Measurements from ENCODE around the gene VAMP5. TPM values are rescaled to one million over a fixed set of nuclear protein-coding genes. Genes with fewer than 3 reads are reported as not detected.

Gene VAMP5
- total and polyA plus RNA-seq, 9 of the 15 experiments (the other 6 are each of a cell fraction or from before 2014, with no cell fraction given): 0.54 to 1.9 (median 1.5) TPM; not detected in 2

- TF ChIP-seq ZNF592 (IDR thresholded peaks at IDR 0.05) (peak; percentile 85), ARID1B (IDR thresholded peaks at IDR 0.05) (no peak; the same call in 1 of the 2 replicates), TCF7L2 (IDR thresholded peaks at IDR 0.05; ENCODE audit: low read depth, low read length) (no peak), ZNF644 (tag; IDR thresholded peaks at IDR 0.05; ENCODE audit: low read depth) (peak; percentile 53; the same call in 1 of the 2 replicates), BMI1 (IDR thresholded peaks at IDR 0.05; ENCODE audit: low read length) (no peak), ZBTB49 (CRISPR knock-in tag; IDR thresholded peaks at IDR 0.05; ENCODE audit: borderline replicate concordance) (no peak), SUPT5H (IDR thresholded peaks at IDR 0.05) (peak; percentile 19; the same call in 1 of the 2 replicates), ILK (tag; IDR thresholded peaks at IDR 0.05; ENCODE audit: borderline replicate concordance, low read depth) (no peak), HMG20A (CRISPR knock-in tag; conservative IDR thresholded peaks at IDR 0.05) (no peak), NR0B1 (IDR thresholded peaks at IDR 0.05; ENCODE audit: partially characterized antibody) (no peak), PTTG1 (tag; IDR thresholded peaks at IDR 0.05; ENCODE audit: low read depth) (no peak), VEZF1 (CRISPR knock-in tag; IDR thresholded peaks at IDR 0.05) (no peak), PHF8 (IDR thresholded peaks at IDR 0.05; ENCODE audit: borderline replicate concordance, low read length) (peak; percentile 13; the same call in 1 of the 2 replicates), ZNF76 (CRISPR knock-in tag; IDR thresholded peaks at IDR 0.05; ENCODE audit: borderline replicate concordance) (no peak), ZNF184 (CRISPR knock-in tag; IDR thresholded peaks at IDR 0.05) (no peak), ELF1 (tag; IDR thresholded peaks at IDR 0.05) (no peak; the same call in none of the 2 replicates), ZKSCAN1 (IDR thresholded peaks at IDR 0.05; ENCODE audit: low read depth, low read length) (no peak), CAMTA2 (CRISPR knock-in tag; conservative IDR thresholded peaks at IDR 0.05) (no peak)
Observed at GRCh38 chr2:85537600-85538506, 46.4 kb upstream of the VAMP5 start (continued).

Measured in K562 (cell line).